Tibial nerve (tissue), 4 donors: ENCODE measurements around the gene GDPGP1. TPM values are rescaled to one million over a fixed set of nuclear protein-coding genes. Genes with fewer than 3 reads are reported as not detected.

ENCODE experiments used
- DNase-seq, 2 donors: peaks; one replicate each; pipeline ENCODE4 v3.0.0-alpha.2; 2019; ENCODE audit warnings: low spot score in 2 of 2
- H3K27ac ChIP-seq, 4 donors: fragments of 200-600 bp; sonication (generic) in 3 of 4; one replicate each; pipeline ENCODE4 v1.5.1; 2017 to 2019; ENCODE audit warnings: mild to moderate bottlenecking in 1 of 4
- H3K27me3 ChIP-seq, 2 donors: fragments of 200-600 bp; sonication (generic) in 1 of 2; one replicate each; pipeline versions ENCODE4 v1.5.1 to v1.6.0; 2017 to 2019
- H3K36me3 ChIP-seq, 3 donors: fragments of 200-600 bp; sonication (generic); one replicate each; pipeline ENCODE4 v1.5.1; 2018 to 2019
- H3K4me1 ChIP-seq, 4 donors: fragments of 200-600 bp; sonication (generic) in 3 of 4; one replicate each; pipeline ENCODE4 v1.5.1; 2017 to 2019
- H3K4me3 ChIP-seq, 4 donors: fragments of 200-600 bp; sonication (generic) in 3 of 4; one replicate each; pipeline ENCODE4 v1.5.1; 2017 to 2019; ENCODE audit warnings: mild to moderate bottlenecking in 1 of 4, moderate library complexity in 1 of 4
- H3K9me3 ChIP-seq, 4 donors: fragments of 200-600 bp; sonication (generic) in 3 of 4; one replicate each; pipeline ENCODE4 v1.5.1; 2017 to 2019
- CTCF ChIP-seq, 5 experiments: fragments of 200-600 bp in 3 of 5; fragments of 450-650 bp in 2 of 5; sonication (generic) in 3 of 5; IDR thresholded peaks; one replicate each; pipeline ENCODE4 v1.5.1; 2016 to 2019; ENCODE audit warnings: antibody characterized with exemption in 5 of 5, mild to moderate bottlenecking in 3 of 5, moderate library complexity in 2 of 5
- EP300 ChIP-seq, 2 donors: sonication (generic); formaldehyde crosslinking; IDR thresholded peaks; one replicate each; pipeline ENCODE4 v1.6.1; 2017; ENCODE audit warnings: antibody characterized with exemption in 2 of 2, mild to moderate bottlenecking in 1 of 2
- POLR2A ChIP-seq, 2 donors: fragments of 450-650 bp; IDR thresholded peaks; one replicate each; pipeline ENCODE4 v1.6.1; 2017; ENCODE audit warnings: antibody characterized with exemption in 2 of 2, mild to moderate bottlenecking in 2 of 2, moderate library complexity in 2 of 2
- WGBS, 2 donors: methylation state at CpG; one replicate each; pipeline ENCODE4 v1.1.5; 2018; 5-methylcytosine and 5-hydroxymethylcytosine counted together
- total RNA-seq, 4 donors: library from RNA; depleted of rRNA; stranded (reverse); fragments of >200 nt; gene quantifications; one replicate each; pipeline ENCODE4 v1.1.0, GENCODE V29; 2016

Gene GDPGP1
- total RNA-seq, 4 donors from 2014 or later: 1.4 to 6.9 (median 4.9) TPM

GRCh38 chr15:90209591-90209990, 24.4 kb upstream of the GDPGP1 start:
- 64 to 81% methylated on average over 9 of the region's 9 CpGs for WGBS, 2 donors
- Histone ChIP-seq H3K27me3 (no peaks in the 10 kb centered on the region), H3K36me3 (peaks cover 0 to 36% (median 0%) of the 10 kb centered on the region in 3 donors), H3K4me1 (peaks cover 0 to 57% (median 42%) of the 10 kb centered on the region in 4 donors), H3K4me3 (no peak overlapping the region), H3K27ac (no peak overlapping the region), H3K9me3 (no peaks in the 10 kb centered on the region)
- DNase-seq: no peak
- TF ChIP-seq CTCF (IDR thresholded peaks at IDR 0.05) (no peak), POLR2A (IDR thresholded peaks at IDR 0.05) (no peak), EP300 (IDR thresholded peaks at IDR 0.05) (no peak)

GRCh38 chr15:90210593-90210992, 23.4 kb upstream of the GDPGP1 start:
- no peak for TF ChIP-seq POLR2A (IDR thresholded peaks at IDR 0.05)
- TF ChIP-seq EP300 (IDR thresholded peaks at IDR 0.05): no peak
- no peak for TF ChIP-seq CTCF (IDR thresholded peaks at IDR 0.05)
- Histone ChIP-seq H3K9me3 (no peaks in the 10 kb centered on the region), H3K27me3 (no peaks in the 10 kb centered on the region), H3K4me1 (peaks cover 0 to 47% (median 37%) of the 10 kb centered on the region in 4 donors), H3K36me3 (peaks cover 0 to 34% (median 0%) of the 10 kb centered on the region in 3 donors), H3K4me3 (no peak overlapping the region), H3K27ac (peak overlapping the region in 3 of 4 donors; percentile 68 to 72 (median 70))
- WGBS, 2 donors: 73 to 77% methylated on average over 8 of the region's 8 CpGs
- no peak for DNase-seq

- Histone ChIP-seq H3K4me3 (no peak overlapping the region), H3K9me3 (no peaks in the 10 kb centered on the region), H3K4me1 (peaks cover 0 to 43% (median 33%) of the 10 kb centered on the region in 4 donors), H3K27ac (peak overlapping the region in 3 of 4 donors; percentile 68 to 72 (median 70)), H3K27me3 (no peaks in the 10 kb centered on the region), H3K36me3 (peaks cover 0 to 31% (median 0%) of the 10 kb centered on the region in 3 donors)
- DNase-seq: no peak
- TF ChIP-seq EP300 (IDR thresholded peaks at IDR 0.05) (no peak), POLR2A (IDR thresholded peaks at IDR 0.05) (no peak), CTCF (IDR thresholded peaks at IDR 0.05) (no peak)
- 81 to 85% methylated on average over 8 to 9 of the region's 9 CpGs for WGBS, 2 donors
Observed at GRCh38 chr15:90211009-90211408, 23.0 kb upstream of the GDPGP1 start.

GRCh38 chr15:90211440-90212143, 22.4 kb upstream of the GDPGP1 start:
- Histone ChIP-seq H3K4me3 (no peak overlapping the region), H3K27me3 (no peaks in the 10 kb centered on the region), H3K4me1 (peaks cover 0 to 41% (median 29%) of the 10 kb centered on the region in 4 donors), H3K36me3 (peaks cover 0 to 26% (median 0%) of the 10 kb centered on the region in 3 donors), H3K9me3 (no peaks in the 10 kb centered on the region), H3K27ac (peak overlapping the region in 3 of 4 donors; percentile 68 to 72 (median 70))
- WGBS, 2 donors: 51 to 60% methylated on average over 11 to 12 of the region's 13 CpGs
- no peak for DNase-seq
- TF ChIP-seq EP300 (IDR thresholded peaks at IDR 0.05) (no peak), POLR2A (IDR thresholded peaks at IDR 0.05) (no peak), CTCF (IDR thresholded peaks at IDR 0.05) (no peak)
